Fibroblast of mammary gland (primary cell): Measurements from ENCODE around the gene PRXL2A.

ENCODE experiments used
- DNase-seq: peaks from one replicate; pipeline ENCODE4 v3.0.0-alpha.2; 2010; ENCODE audit warnings: low read depth
- H3K4me3 ChIP-seq: 2 replicates; pipeline ENCODE4 v1.5.1; 2011; ENCODE audit warnings: low read depth, mild to moderate bottlenecking, low read length, moderate library complexity; ENCODE audit not compliant: control insufficient read depth
- TF ChIP-seq, protein P1 (sequence below): conservative IDR thresholded peaks from 2 replicates; pipeline ENCODE4 v1.5.1; 2011; ENCODE audit warnings: low read depth, low read length, inconsistent platforms; ENCODE audit not compliant: control insufficient read depth, insufficient read depth

The PRXL2A gene

DNA sequence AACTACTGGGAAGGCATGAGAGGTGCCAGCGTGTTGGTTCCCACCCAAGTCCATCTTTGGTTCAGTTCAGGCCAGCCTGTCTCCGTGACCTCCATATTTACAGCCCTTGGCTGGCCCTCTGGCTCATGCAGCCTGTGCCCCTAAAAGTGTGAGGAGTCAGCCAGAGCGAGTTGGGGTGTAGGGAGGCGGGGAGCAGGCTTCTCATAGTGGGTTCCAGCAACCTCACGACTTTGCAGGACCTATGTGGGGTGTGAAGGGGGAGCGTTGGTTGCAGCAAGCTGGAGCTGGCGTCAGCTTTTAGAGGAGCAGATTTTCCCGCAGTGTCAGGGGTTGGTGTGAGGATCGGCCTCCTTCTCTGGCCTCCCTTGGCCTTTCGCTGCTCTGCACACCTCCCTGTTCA is 55.5 kb downstream of the PRXL2A start:
- H3K4me3 ChIP-seq, result no peak overlapping the region
- no peak for DNase-seq
- TF ChIP-seq, protein P1, sequence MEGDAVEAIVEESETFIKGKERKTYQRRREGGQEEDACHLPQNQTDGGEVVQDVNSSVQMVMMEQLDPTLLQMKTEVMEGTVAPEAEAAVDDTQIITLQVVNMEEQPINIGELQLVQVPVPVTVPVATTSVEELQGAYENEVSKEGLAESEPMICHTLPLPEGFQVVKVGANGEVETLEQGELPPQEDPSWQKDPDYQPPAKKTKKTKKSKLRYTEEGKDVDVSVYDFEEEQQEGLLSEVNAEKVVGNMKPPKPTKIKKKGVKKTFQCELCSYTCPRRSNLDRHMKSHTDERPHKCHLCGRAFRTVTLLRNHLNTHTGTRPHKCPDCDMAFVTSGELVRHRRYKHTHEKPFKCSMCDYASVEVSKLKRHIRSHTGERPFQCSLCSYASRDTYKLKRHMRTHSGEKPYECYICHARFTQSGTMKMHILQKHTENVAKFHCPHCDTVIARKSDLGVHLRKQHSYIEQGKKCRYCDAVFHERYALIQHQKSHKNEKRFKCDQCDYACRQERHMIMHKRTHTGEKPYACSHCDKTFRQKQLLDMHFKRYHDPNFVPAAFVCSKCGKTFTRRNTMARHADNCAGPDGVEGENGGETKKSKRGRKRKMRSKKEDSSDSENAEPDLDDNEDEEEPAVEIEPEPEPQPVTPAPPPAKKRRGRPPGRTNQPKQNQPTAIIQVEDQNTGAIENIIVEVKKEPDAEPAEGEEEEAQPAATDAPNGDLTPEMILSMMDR, result no peak

DNA sequence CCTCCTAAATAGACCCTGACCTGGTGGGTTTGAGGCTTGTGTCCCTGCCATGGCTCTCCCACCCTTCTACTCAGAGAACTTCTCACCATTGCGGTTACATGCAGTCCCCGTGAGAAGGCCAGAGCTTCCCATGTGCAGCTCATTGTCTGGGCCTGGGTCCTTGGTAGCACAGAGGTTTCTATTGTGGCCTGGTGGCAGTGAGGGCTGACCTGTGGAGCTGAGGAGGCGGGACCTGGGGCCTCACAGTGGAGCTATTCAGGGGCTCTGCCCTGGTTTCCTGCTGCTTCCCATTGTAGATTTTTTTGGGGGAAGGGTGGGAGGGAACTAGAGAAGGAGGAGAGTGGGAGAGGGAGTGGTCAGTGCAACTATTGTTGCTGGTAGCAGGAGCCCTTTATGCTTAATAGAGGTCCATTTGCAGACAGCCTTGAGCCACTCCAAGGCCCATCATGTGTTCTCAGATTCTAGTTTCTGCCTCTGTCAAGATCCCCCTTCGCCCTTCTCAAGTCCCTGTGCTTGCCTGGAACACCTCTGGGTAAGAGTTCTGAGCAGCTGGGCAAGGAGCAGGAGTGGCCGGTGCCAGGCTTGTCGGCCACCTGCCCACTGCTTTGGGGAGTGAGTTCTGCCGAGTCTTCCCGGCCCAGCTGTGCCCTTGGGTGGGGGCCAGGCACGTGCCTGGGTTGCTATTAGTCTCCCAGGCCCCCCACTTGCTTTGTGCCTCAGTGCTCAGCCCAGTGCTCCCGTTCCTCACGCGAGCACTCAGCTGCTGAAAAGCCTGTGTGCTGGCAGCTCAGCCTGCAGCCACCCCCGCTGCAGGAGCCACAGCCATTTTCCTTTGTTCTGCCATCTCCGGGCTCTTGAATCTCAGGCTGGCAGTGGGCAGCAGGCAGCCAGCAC is 56.5 kb downstream of the PRXL2A start:
- DNase-seq, result no peak
- TF ChIP-seq, protein P1, result no peak
- H3K4me3 ChIP-seq, result no peak overlapping the region

DNA sequence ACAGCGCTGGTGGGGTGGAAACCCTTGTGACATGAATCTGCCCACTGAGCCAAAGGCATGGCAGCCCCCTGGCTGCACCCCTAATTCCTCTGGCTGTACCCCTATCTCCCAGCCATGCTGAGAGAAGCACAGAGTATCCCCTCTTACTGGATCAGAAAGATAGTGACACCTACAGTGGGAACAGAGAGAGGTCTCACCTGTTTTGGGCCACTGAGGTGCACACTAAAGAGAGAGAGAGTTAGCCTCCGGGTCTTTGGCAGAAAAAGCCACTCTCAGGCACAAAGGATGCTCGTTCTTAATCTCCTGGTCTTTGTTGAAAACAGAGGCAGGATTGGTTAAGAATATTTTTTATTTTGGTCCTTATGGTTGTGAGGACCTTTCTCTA is 57.1 kb downstream of the PRXL2A start:
- TF ChIP-seq, protein P1, result no peak
- no peak overlapping the region for H3K4me3 ChIP-seq
- DNase-seq, result no peak

DNA sequence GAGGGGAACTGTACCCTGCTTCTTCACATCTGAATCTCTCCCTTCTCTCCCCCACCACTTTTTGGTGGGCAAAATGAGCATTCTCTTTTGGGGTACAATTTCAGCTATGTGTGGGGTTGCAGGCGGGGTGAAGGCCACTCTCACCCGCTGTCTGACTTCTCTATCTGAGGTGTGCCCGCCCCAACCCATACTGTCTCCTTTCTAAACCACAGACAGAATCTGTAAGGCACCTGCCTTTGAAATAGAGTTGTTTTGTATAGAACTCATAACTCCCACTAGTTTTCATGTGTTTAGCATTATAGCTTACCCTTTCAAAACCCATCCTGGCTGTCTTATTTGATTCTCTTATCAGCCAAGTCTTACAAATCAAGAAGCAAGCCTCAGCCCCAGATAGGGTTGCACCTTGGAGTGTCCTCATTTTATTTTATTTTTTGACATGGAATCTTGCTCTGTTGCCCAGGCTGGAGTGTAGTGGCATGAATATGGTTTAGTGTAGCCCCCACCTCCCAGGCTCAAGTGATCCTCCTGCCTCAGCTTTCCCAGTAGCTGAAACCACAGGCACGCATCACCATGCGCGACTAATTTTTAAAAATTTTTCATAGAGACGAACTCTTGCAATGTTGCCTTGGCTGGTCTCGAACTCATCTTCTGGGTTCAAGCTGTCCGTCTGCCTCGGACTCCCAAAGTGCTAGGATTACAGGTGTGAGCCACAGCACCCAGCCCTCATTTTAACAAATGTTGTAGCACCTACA is 57.7 kb downstream of the PRXL2A start:
- DNase-seq, result no peak
- no peak overlapping the region for H3K4me3 ChIP-seq
- TF ChIP-seq, protein P1, result no peak

DNA sequence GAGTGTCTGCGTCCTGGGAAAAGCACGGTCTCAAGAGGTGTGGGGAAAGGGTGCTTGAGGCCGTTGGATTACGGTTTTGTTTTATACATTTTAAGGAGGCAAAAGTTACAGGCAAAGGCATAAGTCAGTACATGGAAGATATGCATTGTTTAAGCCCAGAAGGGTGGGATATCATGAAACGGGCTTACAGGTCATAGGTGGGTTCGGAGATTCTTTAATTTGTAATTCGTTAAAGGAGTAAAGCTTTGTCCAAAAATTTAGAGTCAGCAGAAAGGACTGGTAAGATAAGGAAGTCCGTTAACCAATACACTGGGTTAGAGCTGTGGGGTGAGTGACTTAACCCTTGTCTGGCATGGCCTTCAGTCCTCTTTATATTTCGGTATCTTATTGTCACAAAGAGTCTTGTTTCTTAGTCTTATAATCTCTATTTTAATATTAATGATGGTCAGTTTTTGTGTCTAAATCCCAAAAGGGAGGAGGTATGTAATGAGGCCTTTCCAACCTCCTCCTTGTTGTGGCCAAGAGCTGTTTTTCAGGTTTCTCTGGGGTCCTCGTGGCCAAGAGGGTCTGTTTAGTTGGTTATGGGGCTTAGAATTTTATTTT is 58.5 kb downstream of the PRXL2A start:
- no peak overlapping the region for H3K4me3 ChIP-seq
- DNase-seq, result no peak
- TF ChIP-seq, protein P1, result no peak

DNA sequence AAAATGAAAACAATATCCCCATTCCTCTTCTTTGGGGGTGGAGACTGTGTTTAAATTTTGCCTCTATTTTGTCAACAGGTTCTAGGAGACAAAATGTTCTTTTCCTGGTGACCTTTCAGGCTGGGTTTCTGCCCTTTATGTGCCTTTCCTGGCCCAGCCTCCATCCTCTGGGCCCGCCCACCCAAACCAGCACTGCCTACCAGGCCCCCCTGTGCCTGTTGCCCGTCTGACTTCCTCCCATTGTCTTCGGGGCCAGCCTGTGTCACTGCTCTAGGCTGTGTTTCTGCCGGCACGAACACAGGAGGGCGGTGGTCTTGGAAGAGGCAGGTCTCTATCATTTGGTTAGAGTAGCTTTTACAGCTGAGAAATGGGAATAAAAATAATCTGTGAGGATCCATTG is 59.7 kb downstream of the PRXL2A start:
- DNase-seq, result no peak
- no peak overlapping the region for H3K4me3 ChIP-seq
- TF ChIP-seq, protein P1, result no peak
